ENCODE data around the gene NSMCE1.

DNA sequence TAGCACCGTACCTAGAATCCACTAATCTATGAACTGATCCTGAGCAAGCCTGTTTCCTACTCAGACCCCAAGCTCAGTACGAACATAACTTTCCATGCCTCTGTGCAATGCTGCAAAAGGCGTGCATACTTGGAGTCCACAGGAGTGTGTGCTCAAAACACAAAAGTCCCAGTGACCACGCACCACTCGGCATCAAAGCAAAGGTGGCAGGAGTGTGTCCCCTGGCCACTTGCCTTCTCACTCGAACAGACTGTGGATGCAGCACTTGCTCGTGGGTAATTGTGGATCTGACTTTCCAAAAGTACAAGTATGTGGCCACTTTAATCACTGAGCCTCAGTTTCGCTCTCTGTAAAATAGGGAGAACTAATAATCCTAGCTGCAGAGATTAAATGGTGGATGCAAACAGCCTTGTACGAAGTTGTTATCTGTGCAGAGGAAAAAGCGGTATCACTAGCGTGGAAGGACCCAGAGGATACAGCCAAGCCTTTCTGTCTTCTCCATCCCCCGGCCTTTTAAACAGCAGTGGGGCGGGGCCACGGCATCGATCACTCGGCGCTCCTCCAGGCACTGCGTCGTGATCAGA is 65.6 kb downstream of the NSMCE1 start:
- TF ChIP-seq, protein P1, sequence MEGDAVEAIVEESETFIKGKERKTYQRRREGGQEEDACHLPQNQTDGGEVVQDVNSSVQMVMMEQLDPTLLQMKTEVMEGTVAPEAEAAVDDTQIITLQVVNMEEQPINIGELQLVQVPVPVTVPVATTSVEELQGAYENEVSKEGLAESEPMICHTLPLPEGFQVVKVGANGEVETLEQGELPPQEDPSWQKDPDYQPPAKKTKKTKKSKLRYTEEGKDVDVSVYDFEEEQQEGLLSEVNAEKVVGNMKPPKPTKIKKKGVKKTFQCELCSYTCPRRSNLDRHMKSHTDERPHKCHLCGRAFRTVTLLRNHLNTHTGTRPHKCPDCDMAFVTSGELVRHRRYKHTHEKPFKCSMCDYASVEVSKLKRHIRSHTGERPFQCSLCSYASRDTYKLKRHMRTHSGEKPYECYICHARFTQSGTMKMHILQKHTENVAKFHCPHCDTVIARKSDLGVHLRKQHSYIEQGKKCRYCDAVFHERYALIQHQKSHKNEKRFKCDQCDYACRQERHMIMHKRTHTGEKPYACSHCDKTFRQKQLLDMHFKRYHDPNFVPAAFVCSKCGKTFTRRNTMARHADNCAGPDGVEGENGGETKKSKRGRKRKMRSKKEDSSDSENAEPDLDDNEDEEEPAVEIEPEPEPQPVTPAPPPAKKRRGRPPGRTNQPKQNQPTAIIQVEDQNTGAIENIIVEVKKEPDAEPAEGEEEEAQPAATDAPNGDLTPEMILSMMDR (IDR thresholded peaks at IDR 0.05; ENCODE audit: low read length) = no peak
- TF ChIP-seq EZH2phosphoT487 (IDR thresholded peaks at IDR 0.05; ENCODE audit: low read length) = no peak
